ENCODE results near the gene COL13A1.
A peak's percentile ranks its signal among the peaks of the same experiment; 100 is the strongest.

Gene COL13A1

GRCh38 chr10:69825604-69826003, 23.9 kb downstream of the COL13A1 start:
- DNase-seq = no peak

GRCh38 chr10:69826094-69826493, 24.4 kb downstream of the COL13A1 start:
- no peak for DNase-seq

- no peak for DNase-seq
These were observed 25.3 kb downstream of the COL13A1 start for GRCh38 chr10:69826789-69827554.

GRCh38 chr10:69828144-69828870, 26.6 kb downstream of the COL13A1 start:
- DNase-seq = no peak

GRCh38 chr10:69829775-69830174, 28.1 kb downstream of the COL13A1 start:
- no peak for DNase-seq

- peak; percentile 22 for DNase-seq
These were observed 29.6 kb downstream of the COL13A1 start for GRCh38 chr10:69831231-69831855.

GRCh38 chr10:69835233-69835632, 33.5 kb downstream of the COL13A1 start:
- DNase-seq = no peak

- DNase-seq = no peak
These were observed 34.4 kb downstream of the COL13A1 start for GRCh38 chr10:69835875-69836730.

GRCh38 chr10:69836731-69837030, 35.0 kb downstream of the COL13A1 start:
- no peak for DNase-seq

GRCh38 chr10:69837261-69837660, 35.6 kb downstream of the COL13A1 start:
- DNase-seq = no peak

- DNase-seq = no peak
These were observed 36.7 kb downstream of the COL13A1 start for GRCh38 chr10:69838418-69838817.

- peak; percentile 34 for DNase-seq
These were observed 37.1 kb downstream of the COL13A1 start for GRCh38 chr10:69838853-69839252.

GRCh38 chr10:69839696-69840345, 38.1 kb downstream of the COL13A1 start:
- DNase-seq = peak; percentile 44

- no peak for DNase-seq
These were observed 39.1 kb downstream of the COL13A1 start for GRCh38 chr10:69840773-69841172.

GRCh38 chr10:69842020-69842419, 40.3 kb downstream of the COL13A1 start:
- DNase-seq = no peak

- no peak for DNase-seq
These were observed 41.2 kb downstream of the COL13A1 start for GRCh38 chr10:69842882-69843281.

GRCh38 chr10:69843923-69844322, 42.2 kb downstream of the COL13A1 start:
- DNase-seq = no peak

- DNase-seq = no peak
These were observed 43.0 kb downstream of the COL13A1 start for GRCh38 chr10:69844698-69845097.

GRCh38 chr10:69845574-69846292, 44.0 kb downstream of the COL13A1 start:
- peak; percentile 23 for DNase-seq

- DNase-seq = peak; percentile 25
These were observed 44.7 kb downstream of the COL13A1 start for GRCh38 chr10:69846293-69846921.

GRCh38 chr10:69847458-69847857, 45.8 kb downstream of the COL13A1 start:
- DNase-seq = no peak

Measured in HCEC 1CT (cell line).